HG02852 (cell line): ENCODE data around the gene LCK.

Source experiments
- ATAC-seq: cut with Tn5 transposase; IDR thresholded peaks from one replicate; pipeline ENCODE4 v1.9.1; 2021; ENCODE audit warnings: mild to moderate bottlenecking, moderate library complexity; ENCODE audit not compliant: unreplicated experiment

Gene LCK

GRCh38 chr1:32311709-32312393, 60.8 kb downstream of the LCK start:
- no peak for ATAC-seq

- ATAC-seq: peak; percentile 31
Measured at GRCh38 chr1:32316903-32317277, 65.8 kb downstream of the LCK start.

- no peak for ATAC-seq
Measured at GRCh38 chr1:32318127-32318869, 67.2 kb downstream of the LCK start.

- no peak for ATAC-seq
Measured at GRCh38 chr1:32321712-32322291, 70.7 kb downstream of the LCK start.

GRCh38 chr1:32327204-32327603, 76.1 kb downstream of the LCK start:
- no peak for ATAC-seq

- no peak for ATAC-seq
Measured at GRCh38 chr1:32329931-32330466, 78.9 kb downstream of the LCK start.

- ATAC-seq: no peak
Measured at GRCh38 chr1:32330558-32331151, 79.6 kb downstream of the LCK start.

GRCh38 chr1:32331549-32331948, 80.5 kb downstream of the LCK start:
- ATAC-seq: no peak

- ATAC-seq: no peak
Measured at GRCh38 chr1:32332290-32333079, 81.4 kb downstream of the LCK start.

GRCh38 chr1:32333251-32333963, 82.3 kb downstream of the LCK start:
- ATAC-seq: no peak

- no peak for ATAC-seq
Measured at GRCh38 chr1:32334274-32334861, 83.3 kb downstream of the LCK start.

GRCh38 chr1:32334864-32335534, 83.9 kb downstream of the LCK start:
- ATAC-seq: peak; percentile 15

- ATAC-seq: peak; percentile 2
Measured at GRCh38 chr1:32335535-32335789, 84.4 kb downstream of the LCK start.
